Activated naive CD8-positive, alpha-beta T cell treated with anti-CD3 and anti-CD28 coated beads, Interleukin-2, amount 10 ng/mL, durations not matched to agents 7 days and 5 days (primary cell): Measurements from ENCODE around the gene ODC1. TPM values are rescaled to one million over a fixed set of nuclear protein-coding genes. Genes with fewer than 3 reads are reported as not detected.

Source experiments
- total RNA-seq, 2 experiments: library from RNA; stranded (reverse); gene quantifications; one replicate each; pipeline ENCODE4 v1.2.3, GENCODE V29; 2021

ODC1 gene
- total RNA-seq, 2 experiments from 2014 or later, result 42.0 to 43.8 TPM

Other genes with a start within 250 kb of the ODC1 start
- gene HPCAL1, start 145.4 kb downstream of the ODC1 start, total RNA-seq, result 10 to 100 TPM; 75.8 to 77.1 TPM
- 10 to 100 TPM; 20.1 to 22.1 TPM for gene NOL10, start 241.6 kb upstream of the ODC1 start, total RNA-seq